ENCODE data around the gene NMNAT2. TPM values are rescaled to one million over a fixed set of nuclear protein-coding genes. Genes with fewer than 3 reads are reported as not detected.

The NMNAT2 gene
- total and polyA plus RNA-seq, 2 donors from 2014 or later, result 0.17 to 2.0 TPM

DNA sequence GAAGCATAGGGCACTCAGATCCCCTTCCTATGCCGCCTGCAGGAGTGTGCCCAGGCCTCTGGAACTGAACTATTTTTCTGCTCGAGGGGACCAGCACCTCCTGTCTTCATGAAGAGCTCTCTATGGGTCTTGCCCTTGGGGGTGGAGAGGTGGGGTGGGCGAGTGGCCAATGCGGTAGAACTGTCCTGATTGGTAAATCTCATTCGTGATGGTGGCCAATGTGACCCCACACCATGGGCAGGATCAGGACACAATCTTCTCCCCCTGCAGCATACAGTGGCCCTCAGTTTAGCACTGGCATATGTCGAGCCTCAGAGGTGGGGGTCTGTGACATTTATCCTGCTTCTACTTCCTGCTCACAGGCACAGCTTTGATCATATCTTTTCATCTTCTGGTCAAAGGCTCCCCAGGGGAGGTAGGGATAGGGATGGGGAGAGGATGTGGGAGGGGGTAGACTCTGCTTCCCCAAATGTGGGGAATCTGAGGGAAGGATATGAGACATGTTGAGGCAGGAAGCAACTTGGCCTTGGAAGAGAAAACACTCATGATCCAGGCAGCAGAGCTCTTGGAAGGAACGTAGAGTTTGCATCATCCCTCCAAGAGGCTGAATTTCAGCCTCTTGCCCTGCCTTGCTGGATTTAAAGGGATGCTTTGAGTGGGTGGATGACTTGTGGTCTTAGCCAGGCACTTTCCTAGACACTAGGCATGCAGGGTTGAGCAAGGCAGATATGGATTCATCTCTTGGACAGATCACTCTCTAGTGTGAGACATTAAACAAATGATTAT, 150.3 kb downstream of the NMNAT2 start:
- TF ChIP-seq, protein P1, sequence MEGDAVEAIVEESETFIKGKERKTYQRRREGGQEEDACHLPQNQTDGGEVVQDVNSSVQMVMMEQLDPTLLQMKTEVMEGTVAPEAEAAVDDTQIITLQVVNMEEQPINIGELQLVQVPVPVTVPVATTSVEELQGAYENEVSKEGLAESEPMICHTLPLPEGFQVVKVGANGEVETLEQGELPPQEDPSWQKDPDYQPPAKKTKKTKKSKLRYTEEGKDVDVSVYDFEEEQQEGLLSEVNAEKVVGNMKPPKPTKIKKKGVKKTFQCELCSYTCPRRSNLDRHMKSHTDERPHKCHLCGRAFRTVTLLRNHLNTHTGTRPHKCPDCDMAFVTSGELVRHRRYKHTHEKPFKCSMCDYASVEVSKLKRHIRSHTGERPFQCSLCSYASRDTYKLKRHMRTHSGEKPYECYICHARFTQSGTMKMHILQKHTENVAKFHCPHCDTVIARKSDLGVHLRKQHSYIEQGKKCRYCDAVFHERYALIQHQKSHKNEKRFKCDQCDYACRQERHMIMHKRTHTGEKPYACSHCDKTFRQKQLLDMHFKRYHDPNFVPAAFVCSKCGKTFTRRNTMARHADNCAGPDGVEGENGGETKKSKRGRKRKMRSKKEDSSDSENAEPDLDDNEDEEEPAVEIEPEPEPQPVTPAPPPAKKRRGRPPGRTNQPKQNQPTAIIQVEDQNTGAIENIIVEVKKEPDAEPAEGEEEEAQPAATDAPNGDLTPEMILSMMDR (IDR thresholded peaks at IDR 0.05; ENCODE audit: borderline replicate concordance, extremely low read depth, insufficient read depth), result no peak
- intact Hi-C loops (cut with DNase I), result no loop called here
- no peak overlapping the region for H3K4me3 ChIP-seq (ENCODE audit: low read length in 3 of 3)
- DNase-seq (no peak), FAIRE-seq (no peak)
- no peaks in the 10 kb centered on the region for H3K9me3 ChIP-seq (ENCODE audit: control insufficient read depth in 2 of 3, insufficient read depth in 1 of 3, low read length in 3 of 3)
- no peaks in the 10 kb centered on the region for H3K36me3 ChIP-seq (ENCODE audit: control insufficient read depth in 2 of 3, insufficient read depth in 3 of 3, low read length in 3 of 3)
- no peak overlapping the region for H3K27ac ChIP-seq (ENCODE audit: low read depth in 2 of 2, low read length in 2 of 2)
- peaks cover 0 to 5% (median 2%) of the 10 kb centered on the region in 3 donors for H3K4me1 ChIP-seq (ENCODE audit: control insufficient read depth in 2 of 3, insufficient read depth in 2 of 3, low read depth in 1 of 3, low read length in 3 of 3)
- no peaks in the 10 kb centered on the region for H3K27me3 ChIP-seq (ENCODE audit: control insufficient read depth, insufficient read depth, low read length)
- no peak overlapping the region for H3K9ac ChIP-seq (ENCODE audit: low read length in 3 of 3)

DNA sequence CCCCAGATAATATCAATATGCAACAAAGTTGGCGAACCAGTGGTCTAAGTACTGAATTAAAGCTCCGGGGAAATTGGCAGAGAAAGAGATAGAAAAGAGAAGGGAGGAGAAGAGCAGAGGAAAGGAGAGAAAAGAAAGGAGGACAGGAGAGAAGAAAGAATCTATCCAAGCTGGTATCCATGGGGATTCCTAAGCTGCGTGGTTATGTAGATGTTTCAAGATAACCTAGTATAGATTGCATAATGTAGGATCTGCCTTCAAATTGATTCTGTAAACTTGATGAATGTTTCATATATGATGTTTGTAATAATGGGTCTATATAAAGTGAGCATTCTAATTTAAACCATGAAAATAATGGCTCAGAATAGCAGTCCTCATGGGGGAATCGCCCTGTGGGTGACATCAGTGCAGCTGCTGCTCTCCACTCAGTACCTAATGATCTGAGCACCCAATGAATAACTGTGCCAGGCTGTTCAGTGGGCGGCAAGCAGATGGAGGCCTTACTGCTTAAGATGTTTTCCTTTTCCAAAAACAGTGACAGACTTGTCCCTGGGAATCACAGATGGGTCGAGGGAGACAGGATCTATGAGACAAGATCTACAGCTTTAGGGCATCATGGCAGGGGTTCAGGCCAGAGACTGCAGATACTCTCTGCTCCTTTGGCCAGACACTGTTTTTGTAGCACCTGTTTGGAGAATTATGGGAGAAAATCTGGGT, 154.1 kb downstream of the NMNAT2 start:
- TF ChIP-seq, protein P1 (IDR thresholded peaks at IDR 0.05; ENCODE audit: borderline replicate concordance, extremely low read depth, insufficient read depth), result no peak
- Histone ChIP-seq H3K4me3 (ENCODE audit: low read length in 3 of 3) (no peak overlapping the region), H3K27ac (ENCODE audit: low read depth in 2 of 2, low read length in 2 of 2) (no peak overlapping the region), H3K27me3 (ENCODE audit: control insufficient read depth, insufficient read depth, low read length) (no peaks in the 10 kb centered on the region), H3K9me3 (ENCODE audit: control insufficient read depth in 2 of 3, insufficient read depth in 1 of 3, low read length in 3 of 3) (no peaks in the 10 kb centered on the region), H3K9ac (ENCODE audit: low read length in 3 of 3) (no peak overlapping the region), H3K36me3 (ENCODE audit: control insufficient read depth in 2 of 3, insufficient read depth in 3 of 3, low read length in 3 of 3) (no peaks in the 10 kb centered on the region), H3K4me1 (ENCODE audit: control insufficient read depth in 2 of 3, insufficient read depth in 2 of 3, low read depth in 1 of 3, low read length in 3 of 3) (peaks cover 0 to 2% (median 0%) of the 10 kb centered on the region in 3 donors)
- FAIRE-seq (no peak), DNase-seq (no peak)
- intact Hi-C loops (cut with DNase I), result no loop called here

DNA sequence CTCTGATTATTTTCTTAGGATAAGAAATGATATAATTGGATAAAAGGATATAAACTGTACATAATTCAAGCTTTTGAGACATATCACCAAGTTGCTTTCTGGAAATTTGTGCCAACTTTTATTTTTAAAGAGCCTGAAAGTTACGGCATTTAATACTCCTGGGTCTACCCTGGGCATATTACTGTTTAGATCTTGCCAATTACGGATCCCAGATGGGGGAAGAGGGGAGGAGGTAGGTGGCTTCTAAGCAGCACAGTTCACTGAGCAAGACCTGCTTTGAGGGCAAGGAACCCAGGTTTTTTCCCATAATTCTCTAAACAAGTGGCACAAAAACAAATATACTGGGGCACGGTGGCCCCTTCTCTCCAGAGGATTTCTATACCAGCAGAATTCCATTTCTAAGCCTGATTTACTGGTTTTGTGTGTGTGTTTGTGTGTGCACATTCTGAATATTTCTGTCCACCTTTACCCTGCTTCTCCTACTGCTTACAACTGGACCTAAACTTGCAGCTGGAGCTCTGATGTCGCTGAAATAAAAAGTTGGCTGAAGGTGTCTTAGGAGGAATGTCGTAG, 155.5 kb downstream of the NMNAT2 start:
- Histone ChIP-seq H3K9me3 (ENCODE audit: control insufficient read depth in 2 of 3, insufficient read depth in 1 of 3, low read length in 3 of 3) (no peaks in the 10 kb centered on the region), H3K9ac (ENCODE audit: low read length in 3 of 3) (no peak overlapping the region), H3K36me3 (ENCODE audit: control insufficient read depth in 2 of 3, insufficient read depth in 3 of 3, low read length in 3 of 3) (no peaks in the 10 kb centered on the region), H3K27ac (ENCODE audit: low read depth in 2 of 2, low read length in 2 of 2) (no peak overlapping the region), H3K4me1 (ENCODE audit: control insufficient read depth in 2 of 3, insufficient read depth in 2 of 3, low read depth in 1 of 3, low read length in 3 of 3) (peaks cover 0 to 2% (median 0%) of the 10 kb centered on the region in 3 donors), H3K4me3 (ENCODE audit: low read length in 3 of 3) (no peak overlapping the region), H3K27me3 (ENCODE audit: control insufficient read depth, insufficient read depth, low read length) (no peaks in the 10 kb centered on the region)
- intact Hi-C loops (cut with DNase I), result no loop called here
- TF ChIP-seq, protein P1 (IDR thresholded peaks at IDR 0.05; ENCODE audit: borderline replicate concordance, extremely low read depth, insufficient read depth), result no peak
- DNase-seq, result peak in 2 of 5 donors; percentile 46 to 47
- no peak for FAIRE-seq
